ENCODE measurements around the gene ANO9. TPM values are rescaled to one million over a fixed set of nuclear protein-coding genes. Genes with fewer than 3 reads are reported as not detected.
A peak's percentile ranks its signal among the peaks of the same experiment; 100 is the strongest.

Gene ANO9, protein sequence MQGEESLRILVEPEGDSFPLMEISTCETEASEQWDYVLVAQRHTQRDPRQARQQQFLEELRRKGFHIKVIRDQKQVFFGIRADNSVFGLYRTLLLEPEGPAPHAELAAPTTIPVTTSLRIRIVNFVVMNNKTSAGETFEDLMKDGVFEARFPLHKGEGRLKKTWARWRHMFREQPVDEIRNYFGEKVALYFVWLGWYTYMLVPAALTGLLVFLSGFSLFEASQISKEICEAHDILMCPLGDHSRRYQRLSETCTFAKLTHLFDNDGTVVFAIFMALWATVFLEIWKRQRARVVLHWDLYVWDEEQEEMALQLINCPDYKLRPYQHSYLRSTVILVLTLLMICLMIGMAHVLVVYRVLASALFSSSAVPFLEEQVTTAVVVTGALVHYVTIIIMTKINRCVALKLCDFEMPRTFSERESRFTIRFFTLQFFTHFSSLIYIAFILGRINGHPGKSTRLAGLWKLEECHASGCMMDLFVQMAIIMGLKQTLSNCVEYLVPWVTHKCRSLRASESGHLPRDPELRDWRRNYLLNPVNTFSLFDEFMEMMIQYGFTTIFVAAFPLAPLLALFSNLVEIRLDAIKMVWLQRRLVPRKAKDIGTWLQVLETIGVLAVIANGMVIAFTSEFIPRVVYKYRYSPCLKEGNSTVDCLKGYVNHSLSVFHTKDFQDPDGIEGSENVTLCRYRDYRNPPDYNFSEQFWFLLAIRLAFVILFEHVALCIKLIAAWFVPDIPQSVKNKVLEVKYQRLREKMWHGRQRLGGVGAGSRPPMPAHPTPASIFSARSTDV
- total RNA-seq (under 1 TPM; 0.14 to 0.46 (median 0.20) TPM), polyA plus RNA-seq (0.20 TPM)
- long read RNA-seq, donor 1 = 0 reads
- long read RNA-seq, donor 2 = 0 reads
- long read RNA-seq, donor 3 = 0 reads
- long read RNA-seq, donor 4 = 0 reads

GRCh38 chr11:441418-442274 lies at the start of gene ANO9:
TSS of gene ANO9 (minus strand) at chr11:442011. CDS start at chr11:441926, 85 bp downstream.
- intact Hi-C loops (cut with DNase I) = no loop called here
- Histone ChIP-seq H3K4me1 (ENCODE audit: control insufficient read depth, insufficient read depth, low read length) (peaks cover 2% of the 10 kb centered on the region), H3K4me3 (ENCODE audit: low read length) (no peak within 1 kb of the TSS), H3K27me3 (ENCODE audit: control insufficient read depth, insufficient read depth) (no peaks in the 10 kb centered on the region), H3K9me3 (ENCODE audit: control insufficient read depth, low read length) (no peaks in the 10 kb centered on the region), H3K27ac (ENCODE audit: low read length) (no peak within 1 kb of the TSS)
- peak; percentile 15 to 63 (median 58) for DNase-seq
- WGBS = 16% methylated on average over 35 of the region's 35 CpGs
- ATAC-seq = no peak

DNA sequence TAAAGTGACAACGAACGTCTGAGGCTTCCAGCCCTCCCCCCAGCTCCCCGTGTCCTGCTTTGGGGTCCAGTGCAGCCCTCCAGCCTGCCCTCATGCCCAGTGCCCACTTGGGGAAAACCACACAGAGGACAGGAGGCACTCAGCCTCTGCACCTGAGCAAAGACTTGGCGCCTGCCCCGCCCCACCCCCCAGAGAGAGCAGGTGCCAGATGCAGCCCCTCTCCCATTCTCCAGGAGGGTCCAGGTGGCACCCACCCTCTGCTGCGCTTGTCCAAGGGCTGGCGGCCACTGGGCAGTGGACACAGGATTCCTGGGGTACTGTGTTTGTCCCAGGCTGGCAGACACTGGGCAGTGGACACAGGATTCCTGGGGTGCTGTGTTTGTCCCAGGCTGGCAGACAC lies 49.5 kb upstream of the ANO9 start:
- Histone ChIP-seq H3K4me1 (ENCODE audit: control insufficient read depth, insufficient read depth, low read length) (no peaks in the 10 kb centered on the region), H3K27ac (ENCODE audit: low read length) (no peak overlapping the region), H3K4me3 (ENCODE audit: low read length) (no peak overlapping the region), H3K27me3 (ENCODE audit: control insufficient read depth, insufficient read depth) (no peaks in the 10 kb centered on the region), H3K9me3 (ENCODE audit: control insufficient read depth, low read length) (no peaks in the 10 kb centered on the region)
- WGBS = 89% methylated on average over 7 of the region's 7 CpGs
- DNase-seq = peak in 2 of 3 donors; percentile 28 to 50
- intact Hi-C loops (cut with DNase I) = no loop called here
- no peak for ATAC-seq

DNA sequence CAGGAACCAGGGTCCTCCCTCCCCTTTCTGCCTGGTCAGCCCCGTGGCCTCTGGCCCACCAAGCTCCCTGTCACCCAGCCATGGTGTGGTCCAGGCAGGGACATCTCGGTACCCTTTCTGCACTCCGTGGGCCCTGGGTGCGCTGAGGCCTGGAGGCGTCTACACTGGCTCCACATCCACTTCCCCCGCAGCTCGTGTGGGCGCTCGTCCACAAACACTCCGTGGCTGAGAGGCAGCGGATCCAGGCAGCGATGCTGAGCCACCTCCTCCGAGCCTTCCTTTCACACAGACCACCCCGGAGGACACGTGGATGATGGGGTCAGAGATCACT lies 49.1 kb upstream of the ANO9 start:
- 88% methylated on average over 15 of the region's 15 CpGs for WGBS
- DNase-seq = peak in 1 of 3 donors; percentile 52
- ATAC-seq = no peak
- H3K27ac ChIP-seq (ENCODE audit: low read length) = no peak overlapping the region
- no peaks in the 10 kb centered on the region for H3K27me3 ChIP-seq (ENCODE audit: control insufficient read depth, insufficient read depth)
- H3K4me1 ChIP-seq (ENCODE audit: control insufficient read depth, insufficient read depth, low read length) = no peaks in the 10 kb centered on the region
- intact Hi-C loops (cut with DNase I) = no loop called here
- H3K9me3 ChIP-seq (ENCODE audit: control insufficient read depth, low read length) = no peaks in the 10 kb centered on the region
- H3K4me3 ChIP-seq (ENCODE audit: low read length) = no peak overlapping the region

- intact Hi-C loops (cut with DNase I) = no loop called here
- ATAC-seq (no peak), DNase-seq (peak in 2 of 3 donors; percentile 58 to 59)
- Histone ChIP-seq H3K27ac (ENCODE audit: low read length) (no peak overlapping the region), H3K4me3 (ENCODE audit: low read length) (no peak overlapping the region), H3K4me1 (ENCODE audit: control insufficient read depth, insufficient read depth, low read length) (no peaks in the 10 kb centered on the region), H3K9me3 (ENCODE audit: control insufficient read depth, low read length) (no peaks in the 10 kb centered on the region), H3K27me3 (ENCODE audit: control insufficient read depth, insufficient read depth) (no peaks in the 10 kb centered on the region)
- 95% methylated on average over 38 of the region's 38 CpGs for WGBS
Observed at GRCh38 chr11:490186-490929, 48.5 kb upstream of the ANO9 start.

GRCh38 chr11:489610-490185 lies 47.9 kb upstream of the ANO9 start:
- Histone ChIP-seq H3K4me1 (ENCODE audit: control insufficient read depth, insufficient read depth, low read length) (no peaks in the 10 kb centered on the region), H3K27ac (ENCODE audit: low read length) (no peak overlapping the region), H3K27me3 (ENCODE audit: control insufficient read depth, insufficient read depth) (no peaks in the 10 kb centered on the region), H3K9me3 (ENCODE audit: control insufficient read depth, low read length) (no peaks in the 10 kb centered on the region), H3K4me3 (ENCODE audit: low read length) (no peak overlapping the region)
- WGBS = 94% methylated on average over 37 of the region's 37 CpGs
- ATAC-seq = no peak
- intact Hi-C loops (cut with DNase I) = no loop called here
- DNase-seq = peak in 2 of 3 donors; percentile 51 to 68

GRCh38 chr11:488992-489391 lies 47.2 kb upstream of the ANO9 start:
- 91% methylated on average over 19 of the region's 19 CpGs for WGBS
- DNase-seq = peak in 2 of 3 donors; percentile 47 to 49

DNA sequence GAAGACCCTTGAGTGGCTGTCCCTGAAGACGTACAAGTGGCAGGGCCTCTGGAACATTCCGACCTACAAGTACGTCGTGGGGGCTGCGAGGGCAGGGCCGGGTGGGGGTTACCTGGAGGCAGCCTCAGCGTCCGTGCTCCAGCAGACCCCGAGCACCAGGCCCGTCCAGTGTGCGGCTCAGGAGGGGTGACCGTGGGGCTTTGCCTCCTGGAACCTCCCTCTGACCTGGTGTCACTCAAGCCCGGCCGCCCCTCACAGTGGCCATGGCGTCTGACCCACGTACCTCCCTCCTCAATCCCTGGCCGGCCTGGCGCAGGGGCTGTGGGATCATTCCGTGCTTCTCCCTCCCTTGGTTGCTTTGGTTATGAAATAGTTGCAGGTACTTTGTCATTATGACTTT lies 46.8 kb upstream of the ANO9 start:
- Histone ChIP-seq H3K4me1 (ENCODE audit: control insufficient read depth, insufficient read depth, low read length) (no peaks in the 10 kb centered on the region), H3K4me3 (ENCODE audit: low read length) (no peak overlapping the region), H3K9me3 (ENCODE audit: control insufficient read depth, low read length) (no peaks in the 10 kb centered on the region), H3K27me3 (ENCODE audit: control insufficient read depth, insufficient read depth) (no peaks in the 10 kb centered on the region), H3K27ac (ENCODE audit: low read length) (no peak overlapping the region)
- intact Hi-C loops (cut with DNase I) = no loop called here
- 93% methylated on average over 19 of the region's 19 CpGs for WGBS
- ATAC-seq (no peak), DNase-seq (peak in 2 of 3 donors; percentile 37 to 57)

More at GRCh38 chr11:488992-489391, 47.2 kb upstream of the ANO9 start:
- no peaks in the 10 kb centered on the region for H3K27me3 ChIP-seq (ENCODE audit: control insufficient read depth, insufficient read depth)
- no peaks in the 10 kb centered on the region for H3K9me3 ChIP-seq (ENCODE audit: control insufficient read depth, low read length)
- H3K4me3 ChIP-seq (ENCODE audit: low read length) = no peak overlapping the region
- no peak overlapping the region for H3K27ac ChIP-seq (ENCODE audit: low read length)
- ATAC-seq = no peak
- intact Hi-C loops (cut with DNase I) = no loop called here
- no peaks in the 10 kb centered on the region for H3K4me1 ChIP-seq (ENCODE audit: control insufficient read depth, insufficient read depth, low read length)

- no peak overlapping the region for H3K27ac ChIP-seq (ENCODE audit: low read length)
- 95% methylated on average over 25 of the region's 25 CpGs for WGBS
- H3K27me3 ChIP-seq (ENCODE audit: control insufficient read depth, insufficient read depth) = no peaks in the 10 kb centered on the region
- ATAC-seq (peak in 1 of 2 donors; percentile 11), DNase-seq (peak in 2 of 3 donors; percentile 42 to 53)
- no peaks in the 10 kb centered on the region for H3K9me3 ChIP-seq (ENCODE audit: control insufficient read depth, low read length)
- H3K4me3 ChIP-seq (ENCODE audit: low read length) = no peak overlapping the region
- H3K4me1 ChIP-seq (ENCODE audit: control insufficient read depth, insufficient read depth, low read length) = no peaks in the 10 kb centered on the region
- intact Hi-C loops (cut with DNase I) = no loop called here
Observed at GRCh38 chr11:488062-488461, 46.3 kb upstream of the ANO9 start.

DNA sequence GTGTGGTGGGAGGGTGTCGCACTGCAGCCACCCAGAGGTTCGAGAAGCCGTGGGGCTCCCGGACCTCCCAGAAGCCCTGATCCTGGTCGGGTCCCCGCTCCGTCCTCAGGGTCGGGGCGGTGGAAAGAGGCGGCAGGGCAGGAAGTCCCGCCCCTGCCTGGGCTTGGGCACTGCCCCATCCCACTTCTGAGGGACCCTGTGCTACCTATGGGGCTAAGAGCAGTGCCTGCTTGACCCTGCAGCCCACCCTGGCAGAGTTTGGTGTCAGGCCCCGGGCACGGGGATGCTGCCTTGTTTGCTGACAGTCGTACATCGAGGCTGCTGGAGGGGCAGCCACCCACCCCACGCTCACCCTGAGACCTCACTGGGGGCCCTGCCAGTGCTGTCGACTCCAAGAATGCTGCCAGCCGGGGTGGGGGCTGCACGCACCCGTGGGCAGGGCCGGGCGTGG lies 45.8 kb upstream of the ANO9 start:
- peak in 1 of 2 donors; percentile 3 for ATAC-seq
- 90% methylated on average over 22 of the region's 22 CpGs for WGBS
- H3K27me3 ChIP-seq (ENCODE audit: control insufficient read depth, insufficient read depth) = no peaks in the 10 kb centered on the region
- intact Hi-C loops (cut with DNase I) = no loop called here
- H3K4me1 ChIP-seq (ENCODE audit: control insufficient read depth, insufficient read depth, low read length) = no peaks in the 10 kb centered on the region
- no peaks in the 10 kb centered on the region for H3K9me3 ChIP-seq (ENCODE audit: control insufficient read depth, low read length)
- no peak overlapping the region for H3K4me3 ChIP-seq (ENCODE audit: low read length)
- no peak for DNase-seq
- no peak overlapping the region for H3K27ac ChIP-seq (ENCODE audit: low read length)

GRCh38 chr11:486189-486588 lies 44.4 kb upstream of the ANO9 start:
- WGBS = 96% methylated on average over 23 of the region's 23 CpGs
- no peak for ATAC-seq

More at GRCh38 chr11:486189-486588, 44.4 kb upstream of the ANO9 start:
- no peaks in the 10 kb centered on the region for H3K27me3 ChIP-seq (ENCODE audit: control insufficient read depth, insufficient read depth)
- no peak overlapping the region for H3K27ac ChIP-seq (ENCODE audit: low read length)
- no peaks in the 10 kb centered on the region for H3K4me1 ChIP-seq (ENCODE audit: control insufficient read depth, insufficient read depth, low read length)
- peak in 1 of 3 donors; percentile 59 for DNase-seq
- H3K4me3 ChIP-seq (ENCODE audit: low read length) = no peak overlapping the region
- intact Hi-C loops (cut with DNase I) = no loop called here
- H3K9me3 ChIP-seq (ENCODE audit: control insufficient read depth, low read length) = no peaks in the 10 kb centered on the region
